ENCODE data around the gene LRMDA.

- no peak for TF ChIP-seq POLR2A (IDR thresholded peaks at IDR 0.05)
- TF ChIP-seq, protein P1, sequence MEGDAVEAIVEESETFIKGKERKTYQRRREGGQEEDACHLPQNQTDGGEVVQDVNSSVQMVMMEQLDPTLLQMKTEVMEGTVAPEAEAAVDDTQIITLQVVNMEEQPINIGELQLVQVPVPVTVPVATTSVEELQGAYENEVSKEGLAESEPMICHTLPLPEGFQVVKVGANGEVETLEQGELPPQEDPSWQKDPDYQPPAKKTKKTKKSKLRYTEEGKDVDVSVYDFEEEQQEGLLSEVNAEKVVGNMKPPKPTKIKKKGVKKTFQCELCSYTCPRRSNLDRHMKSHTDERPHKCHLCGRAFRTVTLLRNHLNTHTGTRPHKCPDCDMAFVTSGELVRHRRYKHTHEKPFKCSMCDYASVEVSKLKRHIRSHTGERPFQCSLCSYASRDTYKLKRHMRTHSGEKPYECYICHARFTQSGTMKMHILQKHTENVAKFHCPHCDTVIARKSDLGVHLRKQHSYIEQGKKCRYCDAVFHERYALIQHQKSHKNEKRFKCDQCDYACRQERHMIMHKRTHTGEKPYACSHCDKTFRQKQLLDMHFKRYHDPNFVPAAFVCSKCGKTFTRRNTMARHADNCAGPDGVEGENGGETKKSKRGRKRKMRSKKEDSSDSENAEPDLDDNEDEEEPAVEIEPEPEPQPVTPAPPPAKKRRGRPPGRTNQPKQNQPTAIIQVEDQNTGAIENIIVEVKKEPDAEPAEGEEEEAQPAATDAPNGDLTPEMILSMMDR (IDR thresholded peaks at IDR 0.05): no peak
Measured at GRCh38 chr10:76577455-76577854, 1146.0 kb downstream of the LRMDA start.
